Endothelial cell (in vitro differentiated cells): Measurements from ENCODE around the gene ZNF619. TPM values are rescaled to one million over a fixed set of nuclear protein-coding genes. Genes with fewer than 3 reads are reported as not detected.

Experiments
- DNase-seq: peaks from one replicate; pipeline ENCODE4 v3.0.0; 2021; ENCODE audit warnings: low spot score
- H3K27ac Mint-ChIP-seq: one replicate; pipeline ENCODE4 v1.8.0; 2021; ENCODE audit warnings: mixed read lengths, inconsistent platforms; ENCODE audit not compliant: unreplicated experiment
- H3K27me3 Mint-ChIP-seq: one replicate; pipeline ENCODE4 v1.8.0; 2021; ENCODE audit warnings: mild to moderate bottlenecking, moderate library complexity, mixed read lengths, inconsistent platforms; ENCODE audit not compliant: unreplicated experiment
- H3K36me3 Mint-ChIP-seq: one replicate; pipeline ENCODE4 v1.8.0; 2021; ENCODE audit warnings: mild to moderate bottlenecking, low read depth, mixed read lengths, inconsistent platforms; ENCODE audit not compliant: unreplicated experiment
- H3K4me1 Mint-ChIP-seq: one replicate; pipeline ENCODE4 v1.8.0; 2021; ENCODE audit warnings: mild to moderate bottlenecking, mixed read lengths, inconsistent platforms; ENCODE audit not compliant: unreplicated experiment
- H3K4me3 Mint-ChIP-seq: one replicate; pipeline ENCODE4 v1.8.0; 2021; ENCODE audit warnings: mild to moderate bottlenecking, mixed read lengths, inconsistent platforms; ENCODE audit not compliant: unreplicated experiment
- H3K9me3 Mint-ChIP-seq: one replicate; pipeline ENCODE4 v1.8.0; 2021; ENCODE audit warnings: mixed read lengths, inconsistent platforms; ENCODE audit not compliant: unreplicated experiment
- total RNA-seq: library from RNA; stranded (reverse); fragmentation: NEBNext Ultra II Directional; extraction: Animal tissue kit (Norgen Biotek cat#: 25700); gene quantifications from one replicate; pipeline ENCODE4 v1.2.1, GENCODE V29; 2021; ENCODE audit not compliant: unreplicated experiment
- TF ChIP-seq, protein P1 (sequence below): fragments of 200-600 bp; sonication (generic); IDR thresholded peaks from one replicate; pipeline ENCODE4 v1.5.0; 2021; ENCODE audit warnings: antibody characterized with exemption; ENCODE audit not compliant: unreplicated experiment

The ZNF619 gene
- total RNA-seq, 1 donor from 2014 or later = 8.0 TPM

- Mint-ChIP-seq H3K9me3 (no peaks in the 10 kb centered on the region), H3K4me3 (no peak overlapping the region), H3K4me1 (peaks cover 27% of the 10 kb centered on the region), H3K27ac (no peak overlapping the region), H3K36me3 (peaks cover 13% of the 10 kb centered on the region), H3K27me3 (peaks cover 4% of the 10 kb centered on the region)
- DNase-seq = no peak
- TF ChIP-seq, protein P1, sequence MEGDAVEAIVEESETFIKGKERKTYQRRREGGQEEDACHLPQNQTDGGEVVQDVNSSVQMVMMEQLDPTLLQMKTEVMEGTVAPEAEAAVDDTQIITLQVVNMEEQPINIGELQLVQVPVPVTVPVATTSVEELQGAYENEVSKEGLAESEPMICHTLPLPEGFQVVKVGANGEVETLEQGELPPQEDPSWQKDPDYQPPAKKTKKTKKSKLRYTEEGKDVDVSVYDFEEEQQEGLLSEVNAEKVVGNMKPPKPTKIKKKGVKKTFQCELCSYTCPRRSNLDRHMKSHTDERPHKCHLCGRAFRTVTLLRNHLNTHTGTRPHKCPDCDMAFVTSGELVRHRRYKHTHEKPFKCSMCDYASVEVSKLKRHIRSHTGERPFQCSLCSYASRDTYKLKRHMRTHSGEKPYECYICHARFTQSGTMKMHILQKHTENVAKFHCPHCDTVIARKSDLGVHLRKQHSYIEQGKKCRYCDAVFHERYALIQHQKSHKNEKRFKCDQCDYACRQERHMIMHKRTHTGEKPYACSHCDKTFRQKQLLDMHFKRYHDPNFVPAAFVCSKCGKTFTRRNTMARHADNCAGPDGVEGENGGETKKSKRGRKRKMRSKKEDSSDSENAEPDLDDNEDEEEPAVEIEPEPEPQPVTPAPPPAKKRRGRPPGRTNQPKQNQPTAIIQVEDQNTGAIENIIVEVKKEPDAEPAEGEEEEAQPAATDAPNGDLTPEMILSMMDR = no peak
Observed at GRCh38 chr3:40453933-40454332, 23.0 kb upstream of the ZNF619 start.

DNA sequence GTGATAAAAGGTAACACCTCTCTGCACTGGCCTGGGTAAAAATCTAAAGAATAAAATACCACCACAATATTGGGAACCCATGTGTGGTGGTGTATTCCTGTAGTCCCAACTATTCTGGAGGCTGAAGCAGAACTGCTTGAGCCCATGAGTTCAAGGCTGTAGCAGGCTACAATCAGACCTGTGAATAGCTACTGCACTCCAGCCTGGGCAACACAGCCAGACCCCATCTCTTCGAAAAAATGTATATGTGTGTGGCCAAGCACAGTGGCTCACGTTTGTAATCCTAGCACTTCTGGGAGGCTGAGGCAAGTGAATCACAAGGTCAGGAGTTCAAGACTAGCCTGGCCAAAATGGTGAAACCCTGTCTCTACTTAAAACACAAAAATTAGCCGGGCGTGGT, 21.6 kb upstream of the ZNF619 start:
- Mint-ChIP-seq H3K27me3 (peaks cover 4% of the 10 kb centered on the region), H3K9me3 (no peaks in the 10 kb centered on the region), H3K4me1 (peaks cover 29% of the 10 kb centered on the region), H3K27ac (no peak overlapping the region), H3K36me3 (peaks cover 17% of the 10 kb centered on the region), H3K4me3 (peak overlapping the region; percentile 96)
- TF ChIP-seq, protein P1 = no peak
- no peak for DNase-seq

DNA sequence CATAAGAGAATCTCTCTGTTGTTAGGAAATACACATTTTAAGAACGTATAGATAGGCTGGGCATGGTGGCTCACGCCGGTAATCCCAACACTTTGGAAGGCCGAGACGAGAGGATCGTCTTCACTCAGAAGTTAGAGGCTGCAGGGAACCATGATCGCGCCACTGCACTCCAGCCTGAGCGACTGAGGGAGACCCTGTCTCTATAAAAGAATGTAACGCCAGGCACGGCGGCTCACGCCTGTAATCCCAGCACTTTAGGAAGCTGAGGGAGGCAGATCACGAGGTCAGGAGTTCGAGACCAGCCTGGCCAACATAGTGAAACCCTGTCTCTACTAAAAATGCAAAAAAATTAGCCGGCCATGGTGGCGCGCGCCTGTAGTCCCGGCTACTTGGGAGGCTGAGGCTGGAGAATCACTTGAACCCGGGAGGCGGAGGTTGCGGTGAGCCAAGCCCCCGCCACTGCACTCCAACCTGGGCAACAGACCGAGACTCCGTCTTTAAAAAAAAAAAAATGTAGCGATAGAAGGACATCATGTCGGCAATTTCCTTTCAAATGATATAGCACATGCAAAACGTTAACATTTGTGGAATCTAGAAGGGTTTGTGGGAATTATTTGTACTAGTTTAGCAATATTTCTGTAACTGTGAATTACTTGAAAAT, 20.5 kb upstream of the ZNF619 start:
- peak overlapping the region; percentile 95 for H3K27ac Mint-ChIP-seq

GRCh38 chr3:40456940-40457823, 19.7 kb upstream of the ZNF619 start, which contains the start of gene RPL14:
Gene RPL14 (plus strand): TSS chr3:40457339. CDS start chr3:40457472, 133 bp downstream.
- Mint-ChIP-seq H3K27me3 (peaks cover 4% of the 10 kb centered on the region), H3K4me1 (peaks cover 27% of the 10 kb centered on the region), H3K36me3 (peaks cover 27% of the 10 kb centered on the region), H3K27ac (peak within 1 kb of the TSS; percentile 95), H3K4me3 (peak within 1 kb of the TSS; percentile 96), H3K9me3 (no peaks in the 10 kb centered on the region)
- peak; percentile 85 for DNase-seq
- TF ChIP-seq, protein P1 = no peak

More for the DNA sequence above, 20.5 kb upstream of the ZNF619 start:
- peaks cover 21% of the 10 kb centered on the region for H3K36me3 Mint-ChIP-seq
- H3K4me1 Mint-ChIP-seq = peaks cover 29% of the 10 kb centered on the region
- H3K4me3 Mint-ChIP-seq = peak overlapping the region; percentile 96
- TF ChIP-seq, protein P1 = no peak
- H3K27me3 Mint-ChIP-seq = peaks cover 4% of the 10 kb centered on the region
- no peaks in the 10 kb centered on the region for H3K9me3 Mint-ChIP-seq
- no peak for DNase-seq
